Ovary (tissue), 3 donors: ENCODE data around the gene MSI2.

Experiments used
- CTCF ChIP-seq, 3 donors: fragments of 450-650 bp in 2 of 3; fragments of 200-600 bp in 1 of 3; IDR thresholded peaks; one replicate each; pipeline versions ENCODE4 v1.5.1 to v1.8.0; 2016 to 2022; ENCODE audit warnings: antibody characterized with exemption in 3 of 3, mild to moderate bottlenecking in 1 of 3
- POLR2A ChIP-seq: fragments of 450-650 bp; IDR thresholded peaks from one replicate; pipeline ENCODE4 v1.6.1; 2017; ENCODE audit warnings: antibody characterized with exemption, mild to moderate bottlenecking, moderate library complexity
- donor health status: DM: no; HTN: no; CAD: no.

DNA sequence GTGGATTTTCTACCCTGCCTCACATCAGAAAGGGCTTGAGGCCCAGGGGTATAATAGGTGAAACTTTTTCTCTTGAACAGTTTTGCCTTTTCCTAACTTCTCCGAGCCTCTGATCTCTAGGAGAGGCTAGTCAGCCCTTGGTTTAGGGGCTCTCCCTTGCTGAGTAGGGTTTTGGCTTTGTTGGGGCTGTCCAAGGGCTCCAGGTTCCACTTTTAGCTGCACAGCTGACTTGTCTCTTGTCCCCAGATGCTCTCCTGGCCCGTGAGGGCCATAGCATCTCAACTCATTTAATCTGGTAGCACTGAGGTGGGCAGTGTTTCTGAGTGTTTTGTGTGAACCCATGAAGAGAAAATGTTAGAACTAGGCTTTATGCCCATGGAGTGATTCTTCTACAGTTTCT lies 103.9 kb downstream of the MSI2 start:
- TF ChIP-seq CTCF (IDR thresholded peaks at IDR 0.05) (no peak), POLR2A (no peak)
